Measurements from ENCODE around the gene LPIN1.
"Not testable (repeated sequence)": the region's sequence is repeated elsewhere in the genome, so short reads cannot be mapped to it uniquely, and the experiment has no call there.

Gene LPIN1

GRCh38 chr2:11844798-11845197 is 98.4 kb downstream of the LPIN1 start:
- DNase-seq = not testable (repeated sequence)

- DNase-seq = not testable (repeated sequence)
Measured at GRCh38 chr2:11847935-11848334, 101.5 kb downstream of the LPIN1 start.

- no peak for DNase-seq
Measured at GRCh38 chr2:11850082-11850481, 103.7 kb downstream of the LPIN1 start.

- no peak for DNase-seq
Measured at GRCh38 chr2:11852526-11853196, 106.2 kb downstream of the LPIN1 start.

GRCh38 chr2:11853197-11853588 is 106.8 kb downstream of the LPIN1 start:
- no peak for DNase-seq

DNA sequence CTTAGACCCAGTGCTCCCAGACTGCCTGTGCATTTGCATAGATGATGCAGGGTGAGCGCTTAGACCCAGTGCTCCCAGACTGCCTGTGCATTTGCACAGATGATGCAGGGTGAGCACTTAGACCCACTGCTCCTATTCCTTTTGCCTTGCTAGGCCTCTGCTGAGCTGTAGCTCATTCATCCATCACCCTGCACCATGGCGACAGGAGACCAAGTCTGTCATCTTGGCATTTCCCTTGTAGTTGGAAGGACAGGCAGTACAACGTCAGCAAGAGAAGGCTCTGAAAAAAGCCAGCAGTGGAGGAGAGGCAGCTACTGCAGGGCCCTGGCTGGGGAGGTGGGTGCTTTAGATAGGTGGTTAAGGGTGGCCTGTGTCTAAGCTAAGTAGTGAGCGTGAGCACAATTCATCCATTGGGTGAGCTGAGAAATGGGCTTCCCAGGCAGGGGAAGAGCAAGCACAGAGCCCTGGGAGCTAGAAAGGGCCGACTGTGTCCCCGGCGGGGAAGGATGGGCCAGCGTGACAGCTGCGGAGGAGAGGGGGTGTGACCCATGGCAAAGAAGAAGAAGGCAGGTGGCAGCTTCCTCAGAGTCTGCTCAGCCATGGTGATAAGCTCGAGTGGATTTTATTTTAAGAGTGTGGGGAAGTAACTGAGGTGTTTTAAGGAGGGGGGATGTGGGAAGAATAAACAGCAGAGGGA is 108.8 kb downstream of the LPIN1 start:
- peak; percentile 81 for DNase-seq

GRCh38 chr2:11856095-11856494 is 109.7 kb downstream of the LPIN1 start:
- no peak for DNase-seq

DNA sequence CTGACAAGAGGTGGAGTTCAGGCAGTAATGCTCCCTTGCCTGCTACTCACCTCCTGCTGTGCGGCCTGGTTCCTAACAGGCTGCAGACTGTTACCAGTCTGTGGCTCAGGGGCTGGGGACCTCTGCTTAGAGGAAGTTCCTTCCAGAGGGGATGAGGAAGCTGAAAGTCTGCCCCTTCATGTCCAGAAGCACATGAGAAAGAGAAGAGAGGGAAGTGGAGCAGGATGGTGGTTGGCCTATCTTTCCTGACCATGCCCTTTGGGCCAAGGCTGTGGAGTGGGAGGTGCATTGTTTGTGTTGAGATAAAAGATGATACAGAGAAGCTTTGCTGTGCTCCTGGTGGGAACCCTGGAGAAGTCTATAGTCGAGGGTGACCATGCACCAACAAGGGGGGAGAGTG is 112.5 kb downstream of the LPIN1 start:
- DNase-seq = no peak

GRCh38 chr2:11859975-11860374 is 113.5 kb downstream of the LPIN1 start:
- DNase-seq = not testable (repeated sequence)

- DNase-seq = no peak
Measured at GRCh38 chr2:11861044-11861443, 114.6 kb downstream of the LPIN1 start.

- no peak for DNase-seq
Measured at GRCh38 chr2:11862049-11862448, 115.6 kb downstream of the LPIN1 start.

DNA sequence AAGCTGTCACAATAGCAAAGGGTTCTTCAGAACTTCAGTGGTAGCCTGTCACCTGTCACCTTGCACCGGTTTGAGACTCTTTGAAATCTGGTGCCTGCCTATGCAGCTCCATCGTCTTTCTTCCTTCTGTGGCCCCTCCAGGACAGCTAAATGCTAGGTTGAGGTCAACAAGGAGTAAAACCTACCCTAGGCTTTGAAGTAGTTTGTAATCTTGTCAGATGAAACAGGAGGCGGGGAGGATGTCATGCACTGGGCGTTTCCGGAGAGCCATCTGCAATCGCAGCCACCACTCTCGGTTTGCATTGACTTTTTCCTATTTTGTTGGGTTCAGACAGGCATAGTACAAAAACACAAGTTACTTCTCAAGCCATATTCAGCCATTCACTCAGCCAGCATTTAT is 116.7 kb downstream of the LPIN1 start:
- DNase-seq = no peak

GRCh38 chr2:11863513-11864328 is 117.3 kb downstream of the LPIN1 start:
- DNase-seq = peak; percentile 26

DNA sequence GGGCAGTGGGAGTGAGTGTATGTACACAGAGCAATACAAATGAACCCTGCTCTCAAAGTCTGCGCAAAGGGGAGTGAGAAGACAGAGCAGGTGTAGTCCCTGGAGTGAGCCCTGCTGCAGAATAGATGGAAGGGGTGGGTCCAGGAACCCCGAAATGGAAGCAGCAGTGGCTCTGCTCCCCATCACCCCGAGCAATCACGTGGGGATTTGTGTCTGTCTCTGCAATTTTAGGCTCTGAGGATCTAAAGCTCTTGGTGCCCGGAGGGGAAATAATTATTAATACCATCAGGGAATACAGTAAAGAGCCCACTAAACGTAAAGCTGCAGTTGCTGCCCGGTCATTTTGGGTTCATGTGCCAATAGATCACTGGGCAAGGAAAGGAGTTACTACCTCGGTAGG is 118.3 kb downstream of the LPIN1 start:
- DNase-seq = no peak

DNA sequence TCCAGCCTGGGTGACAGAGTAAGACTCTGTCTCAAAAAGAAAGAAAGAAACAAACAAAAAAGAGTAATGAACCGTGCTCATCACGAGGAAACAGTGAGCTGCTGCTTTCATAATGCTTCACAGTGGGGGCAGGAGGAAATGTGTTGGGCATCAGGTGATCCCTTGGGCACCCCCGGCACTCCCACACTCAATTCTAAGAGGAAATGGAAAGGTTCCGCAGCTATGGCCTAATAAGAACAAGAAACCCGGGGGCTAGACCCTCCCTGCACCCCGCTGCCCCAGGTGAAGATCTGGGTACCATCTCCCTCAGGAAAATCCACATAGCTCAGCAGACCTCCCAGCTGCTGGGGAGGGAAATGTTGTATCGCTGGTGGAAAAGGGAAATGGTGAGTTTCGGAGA is 118.9 kb downstream of the LPIN1 start:
- no peak for DNase-seq

DNA sequence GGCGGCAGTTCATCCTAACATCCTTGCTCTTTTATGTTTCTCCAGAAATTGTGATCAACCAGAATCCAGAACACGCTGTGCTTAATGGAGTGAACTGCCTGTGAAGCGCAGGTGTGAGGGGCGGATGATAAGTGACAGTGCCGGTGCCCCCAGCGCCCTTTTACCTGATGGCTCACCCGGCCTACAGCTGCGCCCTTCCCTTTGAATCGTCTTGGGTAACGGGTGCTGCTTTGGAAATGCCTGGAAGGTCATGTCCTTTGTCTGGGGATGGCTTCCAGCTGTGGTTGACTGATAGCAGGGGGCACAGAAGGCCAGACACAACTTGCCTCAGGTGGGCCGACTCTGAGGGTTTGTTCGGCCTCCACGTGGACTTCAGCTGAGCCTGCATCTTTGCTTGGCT is 119.4 kb downstream of the LPIN1 start:
- no peak for DNase-seq

GRCh38 chr2:11866358-11867335 is 120.2 kb downstream of the LPIN1 start:
- peak; percentile 92 for DNase-seq

DNA sequence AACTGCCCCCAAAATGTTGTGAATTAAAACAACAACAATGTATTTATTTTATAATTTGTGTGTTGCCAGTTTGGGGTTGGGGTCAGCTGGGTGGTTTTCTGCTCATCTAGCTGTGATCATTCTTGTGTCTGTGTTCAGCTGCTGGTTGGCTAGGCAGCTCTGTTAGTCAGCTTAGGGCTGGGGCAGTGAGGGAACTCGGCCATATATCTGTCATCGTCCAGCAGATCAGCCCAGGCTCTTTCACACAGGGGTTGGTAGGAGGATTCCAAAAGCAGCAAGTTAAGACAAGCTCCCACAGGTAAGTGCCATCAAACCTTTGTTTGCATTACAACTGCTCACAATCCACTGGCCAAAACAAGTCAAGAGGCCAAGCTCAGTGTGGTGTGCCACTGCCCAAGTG is 121.5 kb downstream of the LPIN1 start:
- no peak for DNase-seq

DNA sequence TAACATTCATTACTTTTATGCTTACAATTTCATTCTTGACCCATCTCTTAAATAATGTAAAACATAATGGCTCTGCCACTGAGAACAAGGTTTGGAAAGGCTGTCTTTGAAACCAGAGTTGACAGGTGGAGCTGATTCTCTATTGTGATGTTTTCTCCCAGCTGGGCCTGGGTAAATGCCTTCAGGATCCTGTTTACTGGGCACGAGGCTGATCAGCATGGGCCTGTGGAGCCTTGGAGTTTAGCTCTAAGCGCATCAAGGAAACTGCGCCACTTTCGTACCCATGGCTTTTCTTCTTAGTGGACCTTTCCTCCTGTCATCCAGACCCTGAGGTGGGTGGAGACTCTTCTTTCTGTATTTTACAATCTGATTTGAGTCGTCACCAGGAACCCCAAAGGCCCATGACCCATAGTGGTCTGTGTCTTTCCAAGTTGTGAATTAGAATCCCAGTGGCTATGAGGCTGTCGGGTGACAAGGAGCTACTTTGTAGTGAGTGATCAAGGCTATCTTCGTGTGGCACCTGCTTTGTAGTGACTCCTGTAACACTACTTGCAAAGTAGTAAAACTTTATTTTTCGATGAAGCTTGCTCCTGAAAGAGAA is 123.1 kb downstream of the LPIN1 start:
- no peak for DNase-seq

GRCh38 chr2:11870064-11870463 is 123.6 kb downstream of the LPIN1 start:
- no peak for DNase-seq

DNA sequence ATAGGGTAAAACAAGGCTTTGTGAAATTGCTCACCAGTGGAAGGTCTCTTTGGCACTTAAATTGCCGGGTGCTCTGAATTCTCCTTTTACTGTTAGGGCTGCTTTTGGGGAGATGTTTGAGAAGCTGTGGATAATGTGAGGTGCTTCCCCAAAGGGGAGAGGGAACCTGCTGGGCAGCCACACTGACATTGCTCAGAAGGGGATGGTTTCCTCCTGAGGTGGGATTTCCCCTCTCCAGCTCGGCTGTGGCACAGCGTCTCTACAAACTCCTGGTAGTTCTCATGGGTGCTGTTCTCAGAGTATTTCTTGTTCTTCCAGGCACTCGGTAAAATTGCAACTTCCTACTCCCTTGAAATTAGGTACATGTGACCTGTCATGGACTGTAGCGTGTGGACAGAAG is 124.2 kb downstream of the LPIN1 start:
- DNase-seq = no peak

GRCh38 chr2:11871421-11871820 is 125.0 kb downstream of the LPIN1 start:
- DNase-seq = no peak

All from NCI-H187 treated with DMSO at 0.1 percent for 48 hours (cell line).